ENCODE results near the gene MRPL34.

MRPL34 gene

GRCh38 chr19:17329366-17330261 is 23.9 kb downstream of the MRPL34 start:
- no peak for DNase-seq

- DNase-seq = no peak
These were observed 24.8 kb downstream of the MRPL34 start for GRCh38 chr19:17330262-17331044.

DNA sequence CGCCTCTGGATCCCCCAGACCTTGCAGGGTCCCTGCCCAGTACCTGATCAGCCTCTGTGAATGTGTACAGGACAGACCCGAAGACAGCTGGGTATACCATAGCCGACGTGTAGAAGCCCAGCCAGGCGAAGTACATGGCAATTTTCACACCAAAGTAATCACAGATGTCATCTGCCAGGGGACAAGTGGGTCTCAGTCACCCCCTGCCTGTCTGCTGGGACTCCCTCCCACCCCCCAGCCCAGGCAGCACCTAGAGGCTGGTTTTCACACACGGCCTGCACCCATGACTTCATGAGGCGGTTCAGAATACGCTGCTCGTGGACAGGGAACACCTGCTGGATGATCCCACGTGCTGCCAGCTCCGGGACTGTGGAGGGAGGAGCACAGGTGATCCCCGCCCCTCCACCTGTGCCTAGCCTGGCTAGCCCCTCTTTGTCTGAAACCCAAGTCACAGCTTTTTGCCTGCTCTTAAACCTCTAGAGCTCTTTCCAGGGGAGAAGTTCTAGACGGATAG is 25.4 kb downstream of the MRPL34 start:
- DNase-seq = no peak

DNA sequence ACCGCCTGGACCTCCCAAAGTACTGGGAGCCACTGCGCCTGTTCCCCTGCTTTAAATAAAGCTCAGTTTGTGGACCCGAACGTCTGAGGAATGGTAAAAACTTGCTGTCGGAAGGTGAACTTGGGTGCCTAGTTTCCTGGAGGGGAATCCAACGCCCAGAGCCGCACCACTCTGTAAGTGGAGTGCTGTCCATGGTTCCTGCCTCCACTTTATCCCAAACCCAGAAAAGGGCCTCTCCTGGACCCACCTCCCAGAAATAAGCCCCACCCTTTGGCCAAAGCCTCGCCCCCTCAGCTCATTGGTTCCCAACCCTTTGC is 26.6 kb downstream of the MRPL34 start:
- DNase-seq = no peak

DNA sequence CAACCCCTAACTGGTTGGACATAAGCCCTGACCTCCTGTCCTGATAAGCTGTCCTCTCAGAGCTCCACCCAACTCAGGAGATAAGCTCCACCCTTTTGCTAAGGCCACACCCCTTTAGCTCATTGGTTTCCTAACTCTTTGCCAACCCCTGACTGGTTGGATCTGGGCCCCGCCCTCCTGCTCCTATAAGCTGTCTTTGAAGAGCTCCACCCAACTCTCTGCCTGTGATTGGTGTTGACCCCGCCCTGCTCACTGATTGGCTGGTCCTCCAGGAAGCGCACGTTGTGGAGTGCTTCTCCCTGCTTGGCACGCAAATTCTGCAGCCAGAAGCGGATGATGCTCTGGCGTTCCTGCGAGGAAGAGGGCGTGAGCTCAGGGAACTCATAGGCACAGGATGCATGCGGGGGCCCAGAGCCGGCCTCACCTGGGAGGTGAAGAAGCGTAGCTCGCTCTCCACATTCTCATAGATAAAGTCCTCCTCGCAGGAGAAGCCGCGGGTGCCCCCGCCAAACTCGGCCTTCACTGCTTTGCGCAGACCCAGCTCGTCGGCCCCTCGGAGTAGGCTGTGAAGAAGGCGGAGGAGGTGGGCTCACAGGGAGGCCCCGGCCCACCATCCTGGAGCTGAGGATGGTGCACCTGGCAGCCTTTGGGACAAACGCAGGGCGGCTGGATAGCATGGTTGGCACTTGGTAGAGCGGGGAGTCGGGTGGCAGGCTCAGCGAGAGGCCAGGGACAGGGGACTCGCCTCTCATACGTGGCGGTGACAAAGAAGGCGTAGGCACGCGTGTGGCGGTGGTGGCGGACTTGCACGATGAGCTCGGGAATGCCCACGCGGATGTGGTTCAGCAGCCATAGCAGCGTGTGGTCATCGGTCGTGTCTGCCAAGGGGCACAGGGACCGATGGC is 27.3 kb downstream of the MRPL34 start:
- no peak for DNase-seq

GRCh38 chr19:17333611-17334413 is 28.1 kb downstream of the MRPL34 start:
- no peak for DNase-seq

DNA sequence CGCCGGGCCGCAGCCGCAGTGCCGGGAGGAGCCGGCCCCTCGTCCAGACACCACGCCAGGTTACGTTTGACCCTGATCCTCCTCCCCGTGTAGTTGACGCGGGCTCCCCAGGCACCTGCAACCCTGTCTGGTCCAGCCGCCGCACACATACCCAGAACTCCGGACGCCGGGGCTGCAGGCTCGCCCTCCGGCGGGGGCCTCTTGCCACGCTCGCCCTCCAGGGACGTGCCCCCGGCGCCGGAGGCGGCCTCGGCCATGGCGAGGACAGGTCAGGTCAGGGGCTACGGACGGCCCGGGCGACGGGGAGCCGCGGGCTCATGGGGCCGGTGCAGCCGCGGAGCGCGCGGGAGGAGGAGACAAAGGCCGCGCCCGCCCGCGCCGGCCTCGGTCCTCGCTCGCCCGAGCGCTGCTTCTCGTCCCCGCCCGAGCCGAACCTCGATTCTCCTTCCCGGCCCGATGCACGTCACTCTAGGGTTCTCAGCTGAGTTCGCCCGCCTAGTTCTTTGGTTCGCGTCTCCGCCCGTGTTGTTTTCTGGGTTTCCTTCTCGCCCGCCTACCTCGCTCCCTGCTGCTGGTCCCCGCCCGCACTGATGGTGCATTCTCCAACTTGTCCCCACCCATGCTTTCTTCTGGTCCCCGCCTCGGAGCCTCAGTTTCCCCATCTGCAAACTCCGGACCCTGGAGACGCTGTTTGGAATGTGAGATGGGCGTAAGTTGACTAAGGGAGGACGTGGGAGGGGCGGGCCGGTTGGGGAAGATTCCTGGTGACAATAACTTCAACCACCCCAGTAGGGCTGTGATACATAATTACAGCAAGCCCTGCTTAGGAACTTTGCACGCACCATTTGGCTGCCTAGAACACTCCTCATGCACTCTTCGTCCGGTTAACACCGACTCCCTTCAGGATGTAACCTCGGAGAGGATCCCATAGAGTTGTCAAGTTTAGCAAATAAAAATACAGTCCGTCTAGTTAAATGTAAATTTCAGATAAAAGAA is 29.0 kb downstream of the MRPL34 start, which contains the start of gene ANO8:
ANO8 (minus strand) TSS at position 442 of the 996 bp plus-strand sequence; CDS start at position 257, 185 bp downstream.
- DNase-seq = peak; percentile 79

DNA sequence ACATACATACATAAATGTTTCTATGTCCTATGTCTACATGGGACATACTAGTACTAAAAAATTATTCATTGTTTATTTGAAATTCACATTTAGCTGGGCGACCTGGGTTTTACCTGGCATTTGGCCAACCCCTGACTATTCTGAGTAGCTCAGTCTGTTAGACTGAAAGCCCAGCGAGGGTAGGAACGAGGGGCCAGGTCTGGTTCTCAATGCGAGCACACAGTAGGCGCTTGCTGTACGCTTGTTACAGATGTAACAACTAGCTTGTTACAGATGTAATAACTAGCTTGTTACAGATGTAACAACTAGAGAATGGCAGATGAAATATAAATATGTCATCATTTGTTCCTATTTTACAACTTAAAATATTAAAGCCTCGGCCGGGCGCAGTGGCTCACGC is 29.9 kb downstream of the MRPL34 start:
- no peak for DNase-seq

GRCh38 chr19:17336872-17337674 is 31.4 kb downstream of the MRPL34 start, which contains the start of gene GTPBP3:
Gene GTPBP3, plus strand, starts transcription at chr19:17337553. Its CDS starts 59 bp downstream, at chr19:17337612.
- DNase-seq = peak; percentile 95

DNA sequence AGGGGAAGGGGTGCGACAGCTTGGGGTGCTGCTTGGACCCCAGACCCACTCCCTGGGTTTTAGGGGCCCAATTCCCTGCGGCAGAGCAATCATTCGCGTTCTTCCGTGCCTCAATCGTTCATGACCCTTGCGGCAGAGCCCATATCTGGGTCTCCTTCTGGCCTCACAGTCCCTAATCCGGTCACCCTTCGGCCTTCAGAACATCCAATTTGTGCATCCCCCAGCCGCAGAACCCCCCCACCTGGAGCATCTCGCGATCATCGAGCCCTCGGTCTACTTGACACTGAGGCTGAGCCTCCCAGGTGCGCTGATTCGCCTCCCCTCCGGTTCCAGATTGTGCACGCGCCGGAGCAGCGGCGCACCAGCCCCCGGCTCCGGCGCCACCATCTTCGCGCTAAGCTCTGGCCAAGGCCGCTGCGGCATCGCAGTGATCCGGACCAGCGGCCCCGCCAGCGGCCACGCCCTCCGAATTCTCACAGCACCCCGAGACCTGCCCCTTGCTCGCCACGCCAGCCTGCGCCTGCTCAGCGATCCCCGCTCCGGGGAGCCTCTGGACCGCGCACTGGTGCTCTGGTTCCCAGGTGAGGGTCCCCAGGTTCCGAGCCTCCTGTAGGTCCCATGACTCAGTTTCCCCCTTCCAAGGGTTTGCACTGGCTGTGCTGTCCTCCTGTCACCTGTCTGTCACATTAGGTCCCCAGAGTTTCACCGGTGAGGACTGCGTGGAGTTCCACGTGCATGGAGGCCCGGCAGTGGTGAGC is 32.2 kb downstream of the MRPL34 start:
- DNase-seq = no peak

DNA sequence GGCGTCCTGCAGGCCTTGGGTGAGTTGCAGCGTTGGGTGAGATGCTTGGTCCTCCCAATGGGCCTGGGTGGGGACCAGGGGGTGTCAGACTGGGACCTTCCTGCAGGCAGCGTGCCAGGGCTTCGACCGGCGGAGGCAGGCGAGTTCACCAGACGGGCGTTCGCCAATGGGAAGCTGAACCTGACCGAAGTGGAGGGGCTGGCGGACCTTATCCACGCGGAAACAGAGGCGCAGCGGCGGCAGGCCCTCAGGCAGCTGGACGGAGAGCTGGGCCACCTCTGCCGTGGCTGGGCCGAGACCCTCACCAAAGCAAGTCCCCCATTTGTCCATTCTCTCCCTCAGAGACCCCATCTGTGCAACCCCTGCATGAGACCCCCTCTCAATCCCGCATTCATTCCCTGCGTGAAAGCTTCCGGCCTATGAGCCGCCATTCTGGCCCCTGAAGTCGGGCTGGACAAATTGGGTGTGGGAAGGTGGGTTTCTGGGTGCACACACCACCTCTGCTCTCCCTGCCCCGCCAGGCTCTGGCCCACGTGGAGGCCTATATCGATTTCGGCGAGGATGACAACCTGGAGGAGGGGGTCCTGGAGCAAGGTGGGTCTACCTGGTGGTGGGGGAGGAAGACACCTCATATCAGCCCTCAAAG is 32.9 kb downstream of the MRPL34 start:
- no peak for DNase-seq

DNA sequence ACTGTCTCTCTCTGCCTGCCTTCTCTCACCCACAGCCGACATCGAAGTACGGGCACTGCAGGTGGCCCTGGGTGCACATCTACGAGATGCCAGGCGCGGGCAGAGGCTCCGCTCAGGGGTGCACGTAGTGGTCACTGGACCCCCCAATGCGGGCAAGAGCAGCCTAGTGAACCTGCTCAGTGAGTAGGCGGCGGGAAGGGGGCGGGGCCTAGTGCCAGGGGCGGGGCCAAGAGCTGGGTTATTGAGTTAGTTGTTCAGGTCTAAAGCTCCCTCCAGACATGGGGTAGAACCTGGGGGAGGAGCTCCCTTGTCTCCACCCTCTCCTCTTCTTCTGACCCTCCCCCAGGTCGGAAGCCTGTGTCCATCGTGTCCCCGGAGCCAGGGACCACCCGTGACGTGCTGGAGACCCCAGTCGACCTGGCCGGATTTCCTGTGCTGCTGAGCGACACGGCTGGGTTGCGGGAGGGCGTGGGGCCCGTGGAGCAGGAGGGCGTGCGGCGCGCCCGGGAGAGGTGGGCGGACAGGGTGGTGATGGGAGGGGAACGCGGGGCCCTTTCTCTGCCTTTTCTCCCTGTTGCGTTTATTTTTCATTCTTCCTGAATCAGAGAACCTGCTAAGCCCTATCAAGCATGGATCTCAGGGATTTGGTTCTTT is 33.5 kb downstream of the MRPL34 start:
- no peak for DNase-seq

GRCh38 chr19:17340302-17340870 is 34.7 kb downstream of the MRPL34 start:
- no peak for DNase-seq

DNA sequence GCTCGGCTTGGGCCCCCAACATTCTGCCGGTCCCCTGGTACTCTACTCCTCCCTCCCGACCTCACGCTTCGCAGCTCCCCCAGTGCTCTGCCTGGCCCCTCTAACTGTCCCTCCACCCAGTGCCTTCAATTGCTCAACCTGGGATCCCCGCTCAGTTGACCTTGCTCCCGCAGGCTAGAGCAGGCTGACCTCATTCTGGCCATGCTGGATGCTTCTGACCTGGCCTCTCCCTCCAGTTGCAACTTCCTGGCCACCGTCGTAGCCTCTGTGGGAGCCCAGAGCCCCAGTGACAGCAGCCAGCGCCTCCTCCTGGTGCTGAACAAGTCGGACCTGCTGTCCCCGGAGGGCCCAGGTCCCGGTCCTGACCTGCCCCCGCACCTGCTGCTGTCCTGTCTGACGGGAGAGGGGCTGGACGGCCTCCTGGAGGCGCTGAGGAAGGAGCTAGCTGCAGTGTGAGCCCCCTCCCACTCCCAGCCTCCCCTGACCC is 35.2 kb downstream of the MRPL34 start:
- no peak for DNase-seq

GRCh38 chr19:17341386-17341785 is 35.7 kb downstream of the MRPL34 start:
- no peak for DNase-seq

- DNase-seq = no peak
These were observed 36.2 kb downstream of the MRPL34 start for GRCh38 chr19:17341845-17342244.

- DNase-seq = peak; percentile 2
These were observed 40.5 kb downstream of the MRPL34 start for GRCh38 chr19:17346109-17346671.
